Endothelial cell of umbilical vein (primary cell): ENCODE data around the gene MT1G. TPM values are rescaled to one million over a fixed set of nuclear protein-coding genes. Genes with fewer than 3 reads are reported as not detected.

Experiments
- BruUV-seq: library from RNA; stranded (reverse); fragments of 400-500 nt; replicated peaks from 2 replicates; lab custom pipeline; 2021; lab: Mats Ljungman, UMichigan
- CTCF ChIA-PET: fragments of 300-600, 350-600 bp; sonication (Branson Sonifier 250); formaldehyde crosslinking; loops from one replicate; lab custom pipeline; 2021; ENCODE audit warnings: antibody characterized with exemption, inconsistent platforms; lab: Charles Lee
- POLR2A ChIA-PET: fragments of 300-600, 350-600 bp; sonication (Branson Sonifier 250); formaldehyde crosslinking; loops from one replicate; lab custom pipeline; 2021; ENCODE audit warnings: antibody characterized with exemption, inconsistent platforms; lab: Charles Lee
- DNase-seq: peaks from one replicate; pipeline ENCODE4 v3.0.0-alpha.2; 2011; ENCODE audit warnings: low read depth, low spot score
- FAIRE-seq: peaks from 2 replicates; lab custom pipeline; 2011; peaks lifted over from hg19 to GRCh38; lab: Jason Lieb, UNC
- H2AFZ ChIP-seq: 2 replicates; pipeline ENCODE4 v1.6.0; 2012; ENCODE audit warnings: low read depth, low read length, control low read depth, inconsistent platforms
- H3K27ac ChIP-seq: 2 replicates; pipeline ENCODE4 v1.5.1; 2011; ENCODE audit warnings: low read depth, mild to moderate bottlenecking, control low read depth, low read length, moderate library complexity; ENCODE audit not compliant: insufficient read depth
- H3K27me3 ChIP-seq, 2 experiments: 2 replicates each; pipeline versions ENCODE4 v1.6.0 to v1.6.1; 2011; ENCODE audit warnings: low read length in 2 of 2, mixed read lengths in 1 of 2; ENCODE audit not compliant: control insufficient read depth in 2 of 2, insufficient read depth in 2 of 2
- H3K36me3 ChIP-seq, 2 experiments: 2 replicates in 1 of 2; 3 replicates in 1 of 2; pipeline ENCODE4 v1.5.1; 2011; ENCODE audit warnings: low read length in 2 of 2, mild to moderate bottlenecking in 1 of 2, moderate library complexity in 1 of 2; ENCODE audit not compliant: control insufficient read depth in 2 of 2, insufficient read depth in 2 of 2; ENCODE audit errors: extremely low read depth in 1 of 2
- H3K4me1 ChIP-seq: 3 replicates; pipeline ENCODE4 v1.5.1; 2011; ENCODE audit warnings: mild to moderate bottlenecking, low read length; ENCODE audit not compliant: control insufficient read depth, insufficient read depth; ENCODE audit errors: extremely low read depth
- H3K4me2 ChIP-seq: 2 replicates; pipeline ENCODE4 v1.6.1; 2011; ENCODE audit warnings: low read length, control low read depth, mixed read lengths; ENCODE audit not compliant: insufficient read depth
- H3K4me3 ChIP-seq, 3 experiments: fragments of 200-600 bp in 1 of 3; sonication (generic), shearing (Covaris generic) in 1 of 3; replicated peaks in 1 of 3; 2 replicates each; pipeline ENCODE4 v1.5.1; 2011 to 2016; ENCODE audit warnings: control low read depth in 3 of 3, low read length in 3 of 3, mild to moderate bottlenecking in 2 of 3, inconsistent platforms in 1 of 3, low read depth in 1 of 3, moderate library complexity in 1 of 3; ENCODE audit not compliant: insufficient read depth in 1 of 3
- H3K79me2 ChIP-seq: 2 replicates; pipeline ENCODE4 v1.6.0; 2012; ENCODE audit warnings: low read length, inconsistent platforms; ENCODE audit not compliant: control insufficient read depth, insufficient read depth
- H3K9ac ChIP-seq: replicated peaks from 2 replicates; pipeline ENCODE3; 2011; ENCODE audit warnings: low read length, control low read depth; ENCODE audit not compliant: insufficient read depth; ENCODE audit errors: extremely low read depth
- H3K9me1 ChIP-seq: replicated peaks from 3 replicates; pipeline ENCODE4 v1.6.0; 2011; ENCODE audit warnings: mild to moderate bottlenecking, low read length; ENCODE audit not compliant: control insufficient read depth, insufficient read depth; ENCODE audit errors: extremely low read depth
- H3K9me3 ChIP-seq: replicated peaks from 2 replicates; pipeline ENCODE4 v1.5.1; 2012; ENCODE audit warnings: low read length, inconsistent platforms; ENCODE audit not compliant: control insufficient read depth, insufficient read depth
- H4K20me1 ChIP-seq: replicated peaks from 2 replicates; pipeline ENCODE3; 2011; ENCODE audit warnings: mild to moderate bottlenecking, low read length; ENCODE audit not compliant: control insufficient read depth, insufficient read depth; ENCODE audit errors: extremely low read depth
- JUN ChIP-seq: IDR thresholded peaks from 2 replicates; pipeline ENCODE4 v1.6.1; 2011; ENCODE audit warnings: borderline replicate concordance, low read depth; ENCODE audit not compliant: insufficient read length, insufficient read depth
- MYC ChIP-seq: IDR thresholded peaks from one replicate; pipeline ENCODE4 v1.6.1; 2011; ENCODE audit warnings: mild to moderate bottlenecking, low read depth, low read length
- dilution Hi-C: fragments of 300-500 bp; cut with MboI; formaldehyde crosslinking; loops from one replicate; pipeline ENCODE4 v1.15.0; 2019; ENCODE audit warnings: low sequenced_read_pairs; ENCODE audit not compliant: extremely low pct_ligation_motif_present
- intact Hi-C: fragments of 100-400 bp; cut with micrococcal nuclease; formaldehyde crosslinking; loops from one replicate; pipeline ENCODE4 v1.10.0; 2022
- polyA plus RNA-seq, 4 experiments: library from polyadenylated mRNA; depleted of rRNA in 3 of 4; stranded (reverse) in 3 of 4; unstranded in 1 of 4; fragments of >200 nt; gene quantifications; 2 replicates each; pipeline versions ENCODE4 v1.2.1 to v1.2.3, GENCODE V29; 2011 to 2012; ENCODE audit warnings: missing spikeins in 1 of 4
- total RNA-seq: library from RNA; stranded (reverse); gene quantifications from 2 replicates; pipeline ENCODE4 v1.2.3, GENCODE V29; 2021

Gene MT1G
- total and polyA plus RNA-seq, 2 donors (not counting 3 experiments of a cell fraction or from before 2014, with no cell fraction given): not detected

DNA sequence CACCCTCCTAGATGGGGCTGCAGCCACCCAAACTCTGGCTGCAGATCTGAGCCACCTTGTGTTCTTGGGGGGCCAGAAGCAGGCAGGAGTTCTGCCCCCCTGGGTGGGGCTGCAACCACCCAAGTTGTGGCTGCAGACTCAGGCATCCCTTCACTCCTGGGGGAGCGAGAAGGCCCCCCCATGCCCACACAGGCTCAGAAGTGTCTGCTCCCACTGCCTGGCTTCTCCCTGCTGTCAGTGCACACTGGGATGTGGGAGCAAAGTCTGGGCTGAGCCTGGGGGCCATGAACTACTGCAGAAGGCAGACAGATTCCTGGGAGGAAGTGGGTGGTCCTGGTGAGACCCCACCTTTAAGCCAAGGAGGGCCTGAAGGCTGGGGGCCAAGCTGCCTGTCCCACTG is 27.4 kb upstream of the MT1G start:
- TF ChIP-seq MYC: no peak
- Histone ChIP-seq H3K9me1 (no peaks in the 10 kb centered on the region), H3K79me2 (no peaks in the 10 kb centered on the region), H3K27me3 (no peaks in the 10 kb centered on the region), H3K4me1 (no peaks in the 10 kb centered on the region), H3K4me3 (no peak overlapping the region), H3K9me3 (no peaks in the 10 kb centered on the region), H3K9ac (no peak overlapping the region), H4K20me1 (no peaks in the 10 kb centered on the region), H3K4me2 (no peak overlapping the region), H3K27ac (no peak overlapping the region), H2AFZ (no peak overlapping the region), H3K36me3 (no peaks in the 10 kb centered on the region)
- ChIA-PET CTCF (interaction anchor here (1.3 to 2.1 kb wide), 2 partner anchors 91 to 94 kb away, joined by 3 to 5 read pairs; no protein-coding TSS in a partner anchor), POLR2A (interaction anchor here (0.6 kb wide), 1 partner anchor 89 kb away, joined by 3 read pairs; no protein-coding TSS in a partner anchor)
- intact Hi-C loops: no loop called here
- no peak for DNase-seq
- no peak for FAIRE-seq
- dilution Hi-C loops: no loop called here
- BruUV-seq: no TSS peak

DNA sequence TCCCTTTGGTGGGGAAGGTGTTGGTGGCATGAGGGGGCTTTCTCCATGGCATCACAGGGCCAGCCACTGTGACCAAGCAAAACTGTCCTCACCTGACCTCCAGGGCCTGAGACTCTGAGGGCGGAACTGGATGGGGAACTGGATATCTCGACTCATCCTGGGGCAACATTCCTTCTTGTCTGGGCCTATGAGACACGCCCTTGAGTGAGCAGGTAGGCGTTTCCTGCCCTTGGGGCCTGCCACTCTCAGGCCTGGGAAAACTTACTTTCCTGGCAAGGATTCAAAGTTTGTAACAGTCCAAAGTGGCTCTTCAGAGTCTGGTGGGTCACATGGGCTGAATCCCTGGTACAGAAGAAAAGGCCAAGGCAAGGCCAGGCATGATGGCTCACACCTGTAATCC is 24.0 kb upstream of the MT1G start:
- no peak overlapping the region for H2AFZ ChIP-seq
- no peaks in the 10 kb centered on the region for H4K20me1 ChIP-seq
- H3K4me3 ChIP-seq: no peak overlapping the region
- POLR2A ChIA-PET: no interaction called here
- no peaks in the 10 kb centered on the region for H3K36me3 ChIP-seq
- DNase-seq (no peak), FAIRE-seq (no peak)
- intact Hi-C loops (no loop called here), dilution Hi-C loops (no loop called here)
- H3K9me1 ChIP-seq: no peaks in the 10 kb centered on the region
- no TSS peak for BruUV-seq
- TF ChIP-seq JUN: no peak
- H3K27me3 ChIP-seq: no peaks in the 10 kb centered on the region
- H3K4me1 ChIP-seq: no peaks in the 10 kb centered on the region
- no peaks in the 10 kb centered on the region for H3K9me3 ChIP-seq
- H3K9ac ChIP-seq: no peak overlapping the region
- H3K27ac ChIP-seq: no peak overlapping the region
- H3K4me2 ChIP-seq: no peak overlapping the region
- no peaks in the 10 kb centered on the region for H3K79me2 ChIP-seq
- CTCF ChIA-PET: interaction anchor here (1.7 kb wide), 1 partner anchor 10 kb away, joined by 6 read pairs; no protein-coding TSS in a partner anchor
